Common myeloid progenitor, CD34-positive (primary cell): ENCODE results near the gene SEMA4D.

Experiments
- CTCF ChIA-PET: fragments of 350-600 bp; sonication (Branson Sonifier 250); formaldehyde crosslinking; loops from one replicate; lab custom pipeline; 2021; ENCODE audit warnings: antibody characterized with exemption; lab: Charles Lee
- POLR2A ChIA-PET: fragments of 350-600 bp; sonication (Branson Sonifier 250); formaldehyde crosslinking; loops from one replicate; lab custom pipeline; 2021; ENCODE audit warnings: antibody characterized with exemption; lab: Charles Lee
- DNase-seq, 3 donors: peaks; one replicate each; pipeline versions ENCODE4 v3.0.0 to v3.0.0-alpha.2; 2013
- H3K27ac ChIP-seq, 2 experiments: 1 replicate in 1 of 2; 2 replicates in 1 of 2; pipeline ENCODE4 v1.7.0; 2013; ENCODE audit warnings: inconsistent platforms in 2 of 2, low read length in 2 of 2, mild to moderate bottlenecking in 2 of 2, low read depth in 1 of 2, moderate library complexity in 1 of 2; ENCODE audit not compliant: severe bottlenecking in 2 of 2, insufficient read depth in 1 of 2, poor library complexity in 1 of 2
- H3K27me3 ChIP-seq, 5 experiments: replicated peaks in 2 of 5; 1 replicate in 3 of 5; 2 replicates in 2 of 5; pipeline versions ENCODE4 v1.6.1 to v1.7.0; 2013; ENCODE audit warnings: low read length in 4 of 5, mild to moderate bottlenecking in 2 of 5, moderate library complexity in 2 of 5, inconsistent platforms in 1 of 5; ENCODE audit not compliant: insufficient read depth in 5 of 5, control insufficient read depth in 4 of 5
- H3K36me3 ChIP-seq, 4 experiments: 1 replicate in 2 of 4; 2 replicates in 2 of 4; pipeline versions ENCODE4 v1.6.1 to v1.7.0; 2013; ENCODE audit warnings: low read length in 3 of 4, control low read depth in 1 of 4, mild to moderate bottlenecking in 1 of 4; ENCODE audit not compliant: control insufficient read depth in 4 of 4, insufficient read depth in 4 of 4
- H3K4me1 ChIP-seq, 4 experiments: 1 replicate in 3 of 4; 2 replicates in 1 of 4; pipeline versions ENCODE4 v1.6.1 to v1.7.1; 2013; ENCODE audit warnings: low read length in 3 of 4, mild to moderate bottlenecking in 3 of 4, control low read depth in 1 of 4, inconsistent platforms in 1 of 4, moderate library complexity in 1 of 4; ENCODE audit not compliant: control insufficient read depth in 4 of 4, insufficient read depth in 4 of 4; ENCODE audit errors: control extremely low read depth in 1 of 4
- H3K4me3 ChIP-seq, 7 experiments: 1 replicate in 4 of 7; 2 replicates in 3 of 7; pipeline versions ENCODE4 v1.5.1 to v1.7.0; 2013; ENCODE audit warnings: mild to moderate bottlenecking in 7 of 7, low read length in 6 of 7, moderate library complexity in 6 of 7, inconsistent platforms in 2 of 7, low read depth in 2 of 7, control low read depth in 1 of 7; ENCODE audit not compliant: insufficient read depth in 4 of 7, control insufficient read depth in 1 of 7; ENCODE audit errors: extremely low read depth in 1 of 7
- H3K9me3 ChIP-seq, 5 experiments: 1 replicate in 4 of 5; 2 replicates in 1 of 5; pipeline versions ENCODE4 v1.6.1 to v1.7.1; 2013; ENCODE audit warnings: low read length in 4 of 5, mild to moderate bottlenecking in 2 of 5, inconsistent platforms in 1 of 5, low read depth in 1 of 5, moderate library complexity in 1 of 5; ENCODE audit not compliant: control insufficient read depth in 4 of 5, insufficient read depth in 2 of 5; ENCODE audit errors: control extremely low read depth in 1 of 5
- WGBS: methylation state at CpG from one replicate; pipeline ENCODE4 v1.1.5; 2013; ENCODE audit not compliant: insufficient coverage; 5-methylcytosine and 5-hydroxymethylcytosine counted together

Gene SEMA4D

DNA sequence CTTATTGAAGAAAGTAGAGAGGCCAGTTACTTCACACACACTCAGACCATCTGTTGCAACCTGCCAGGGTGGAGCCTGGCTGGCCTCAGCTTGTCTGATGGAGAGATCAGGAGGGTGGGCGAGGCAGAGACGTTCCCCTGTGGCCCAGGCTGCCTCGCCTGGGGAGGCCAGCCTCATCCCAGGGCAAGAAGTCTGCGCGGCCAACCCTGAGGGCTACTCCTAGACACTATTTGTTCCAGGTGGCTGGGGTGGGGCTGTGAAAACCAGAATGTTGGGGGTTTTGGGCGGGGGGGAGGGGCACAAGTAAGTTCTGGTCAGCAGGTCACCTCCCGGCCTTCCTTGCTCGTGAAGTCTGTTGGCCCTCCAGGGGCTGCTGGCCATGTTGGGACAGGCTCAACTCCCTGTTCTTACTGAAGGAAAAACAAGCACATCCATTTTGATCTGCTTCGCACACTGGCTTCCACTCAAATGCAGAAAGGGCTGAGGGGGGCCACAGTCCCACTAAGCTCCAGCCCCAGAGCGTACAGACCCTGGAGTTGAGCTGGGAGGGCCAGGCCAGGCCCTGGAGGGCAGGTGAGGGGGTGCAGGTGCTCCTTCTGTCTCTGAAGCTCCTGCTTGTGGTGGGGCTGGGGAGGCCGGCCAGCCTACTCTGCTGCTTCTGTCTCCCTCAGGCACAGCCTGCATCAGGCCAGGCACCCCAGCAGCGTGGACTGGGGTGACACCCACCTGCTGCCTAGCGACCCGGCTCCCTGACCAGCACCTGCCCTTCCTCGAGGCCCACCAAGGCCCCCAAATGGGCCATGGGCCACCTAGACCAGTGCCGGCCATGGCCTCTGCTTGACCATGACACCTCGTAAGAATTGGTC is 133.0 kb downstream of the SEMA4D start:
- no peak for DNase-seq
- no peak overlapping the region for H3K27ac ChIP-seq
- H3K4me3 ChIP-seq, result no peak overlapping the region
- peaks cover 20 to 30% (median 27%) of the 10 kb centered on the region in 4 experiments for H3K36me3 ChIP-seq
- H3K27me3 ChIP-seq, result no peaks in the 10 kb centered on the region
- H3K4me1 ChIP-seq, result peaks cover under 1 to 17% (median 16%) of the 10 kb centered on the region in 4 experiments
- ChIA-PET POLR2A (no interaction called here), CTCF (interaction anchor here (0.8 kb wide), 1 partner anchor 18 kb away, joined by 3 read pairs; no protein-coding TSS in a partner anchor)
- 97% methylated on average over 13 of the region's 17 CpGs for WGBS
- no peaks in the 10 kb centered on the region for H3K9me3 ChIP-seq

DNA sequence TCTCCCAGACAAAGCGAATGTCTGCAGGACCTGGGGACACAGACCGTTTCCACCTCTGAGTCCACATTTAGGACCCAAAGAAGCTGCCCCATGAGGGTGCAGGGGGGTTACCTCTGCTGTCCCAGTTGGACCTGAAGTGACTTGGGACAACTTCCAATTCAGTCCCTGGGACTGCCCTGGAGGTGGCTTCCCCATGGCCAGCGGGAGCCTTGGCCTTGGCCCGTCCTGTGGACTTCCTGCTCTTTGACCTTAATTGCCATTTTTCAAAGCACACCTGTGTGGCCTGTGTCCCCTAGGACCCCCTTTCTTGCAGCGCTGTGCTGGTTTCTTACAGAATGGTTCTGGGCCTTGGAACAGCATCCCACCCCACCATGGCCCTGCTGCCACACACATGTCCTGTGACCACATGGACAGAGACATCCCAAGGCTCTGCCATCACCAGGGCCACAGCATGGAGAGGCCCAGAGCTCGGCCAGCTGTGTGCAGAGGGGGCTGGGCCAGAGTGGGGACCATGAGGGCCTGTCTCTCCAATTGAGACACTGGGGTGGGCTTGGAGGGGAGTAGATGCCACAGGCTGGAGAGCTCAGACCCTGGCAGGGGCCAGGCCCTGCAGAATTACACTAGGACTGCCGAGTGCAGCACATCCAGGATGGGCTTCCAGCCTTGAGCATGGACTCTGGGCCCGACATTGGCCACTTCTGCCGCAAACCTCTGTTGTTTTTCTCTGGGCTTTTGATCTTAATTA is 133.8 kb downstream of the SEMA4D start:
- H3K27ac ChIP-seq, result no peak overlapping the region
- WGBS, result 96% methylated on average over 7 of the region's 9 CpGs
- no peak for DNase-seq
- no peak overlapping the region for H3K4me3 ChIP-seq
- POLR2A ChIA-PET, result no interaction called here
- CTCF ChIA-PET, result interaction anchor here (0.8 kb wide), 2 partner anchors 16 to 17 kb away, joined by 3 read pairs; no protein-coding TSS in a partner anchor
- no peaks in the 10 kb centered on the region for H3K27me3 ChIP-seq
- peaks cover 20 to 33% (median 29%) of the 10 kb centered on the region in 4 experiments for H3K36me3 ChIP-seq
- H3K4me1 ChIP-seq, result peaks cover 3 to 25% (median 20%) of the 10 kb centered on the region in 4 experiments
- no peaks in the 10 kb centered on the region for H3K9me3 ChIP-seq

DNA sequence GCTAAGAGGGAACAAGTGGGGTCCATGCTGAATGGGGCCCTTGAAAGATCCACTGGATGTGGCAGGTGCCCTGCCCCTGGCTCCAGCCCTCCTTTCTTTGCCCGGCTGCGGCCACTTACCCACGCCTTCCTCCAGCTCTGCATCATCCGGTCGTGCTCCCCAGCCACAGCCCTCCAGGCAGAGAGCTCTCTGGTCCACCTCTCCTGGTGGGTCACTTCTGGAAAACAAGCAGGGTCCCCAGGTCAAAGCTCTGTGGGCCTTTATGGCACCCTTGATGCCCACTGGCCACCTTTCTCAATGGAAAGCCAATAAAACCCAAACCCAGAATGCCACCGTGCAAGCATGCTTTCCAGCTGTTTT is 134.6 kb downstream of the SEMA4D start:
- WGBS, result 96% methylated on average over 6 of the region's 6 CpGs
- Histone ChIP-seq H3K9me3 (no peaks in the 10 kb centered on the region), H3K4me3 (no peak overlapping the region), H3K27ac (no peak overlapping the region), H3K4me1 (peaks cover 3 to 33% (median 23%) of the 10 kb centered on the region in 4 experiments), H3K36me3 (peaks cover 20 to 42% (median 31%) of the 10 kb centered on the region in 4 experiments), H3K27me3 (no peaks in the 10 kb centered on the region)
- CTCF ChIA-PET, result interaction anchor here (0.8 kb wide), 1 partner anchor 15 kb away, joined by 3 read pairs; no protein-coding TSS in a partner anchor
- DNase-seq, result no peak
- POLR2A ChIA-PET, result no interaction called here

DNA sequence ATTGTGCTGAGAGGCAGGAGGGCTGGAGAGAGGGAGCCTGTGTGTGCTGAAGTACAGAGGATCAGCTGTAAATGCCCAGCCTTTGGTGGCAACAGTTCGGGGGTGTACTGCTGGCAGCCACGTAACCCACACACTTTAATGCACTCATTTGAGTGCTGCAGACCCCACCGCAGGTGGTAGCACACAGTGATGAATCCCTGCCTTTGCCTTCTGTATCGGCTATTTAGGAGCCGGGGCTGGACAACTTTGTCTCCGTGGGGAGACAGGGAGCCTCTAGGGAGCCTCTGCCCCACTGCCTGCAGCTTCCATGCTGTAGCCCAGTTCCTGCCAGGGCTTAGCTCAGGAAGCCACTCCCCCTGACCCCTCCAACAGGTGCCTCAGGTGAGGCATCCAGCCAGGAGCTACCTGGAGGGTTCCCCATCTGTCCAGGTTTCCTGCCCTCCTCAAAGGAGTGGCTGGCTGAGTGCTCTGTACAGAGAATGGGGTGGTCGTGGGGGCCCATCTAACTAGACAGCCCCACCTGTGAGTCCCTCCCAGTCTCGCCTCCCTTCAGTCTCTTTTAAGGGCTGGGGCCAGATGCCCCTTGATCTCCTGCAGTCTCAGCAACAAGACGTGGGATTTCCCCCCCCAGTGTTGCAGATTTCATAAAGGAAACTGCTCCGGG is 135.1 kb downstream of the SEMA4D start:
- H3K9me3 ChIP-seq, result no peaks in the 10 kb centered on the region
- H3K27ac ChIP-seq, result no peak overlapping the region
- 96% methylated on average over 8 of the region's 10 CpGs for WGBS
- peaks cover 20 to 47% (median 35%) of the 10 kb centered on the region in 4 experiments for H3K36me3 ChIP-seq
- CTCF ChIA-PET, result interaction anchor here (0.8 to 1.6 kb wide), 2 partner anchors 12 to 15 kb away, joined by 3 read pairs; no protein-coding TSS in a partner anchor
- H3K4me1 ChIP-seq, result peaks cover 3 to 35% (median 21%) of the 10 kb centered on the region in 4 experiments
- no peaks in the 10 kb centered on the region for H3K27me3 ChIP-seq
- no peak overlapping the region for H3K4me3 ChIP-seq
- POLR2A ChIA-PET, result no interaction called here
- no peak for DNase-seq

DNA sequence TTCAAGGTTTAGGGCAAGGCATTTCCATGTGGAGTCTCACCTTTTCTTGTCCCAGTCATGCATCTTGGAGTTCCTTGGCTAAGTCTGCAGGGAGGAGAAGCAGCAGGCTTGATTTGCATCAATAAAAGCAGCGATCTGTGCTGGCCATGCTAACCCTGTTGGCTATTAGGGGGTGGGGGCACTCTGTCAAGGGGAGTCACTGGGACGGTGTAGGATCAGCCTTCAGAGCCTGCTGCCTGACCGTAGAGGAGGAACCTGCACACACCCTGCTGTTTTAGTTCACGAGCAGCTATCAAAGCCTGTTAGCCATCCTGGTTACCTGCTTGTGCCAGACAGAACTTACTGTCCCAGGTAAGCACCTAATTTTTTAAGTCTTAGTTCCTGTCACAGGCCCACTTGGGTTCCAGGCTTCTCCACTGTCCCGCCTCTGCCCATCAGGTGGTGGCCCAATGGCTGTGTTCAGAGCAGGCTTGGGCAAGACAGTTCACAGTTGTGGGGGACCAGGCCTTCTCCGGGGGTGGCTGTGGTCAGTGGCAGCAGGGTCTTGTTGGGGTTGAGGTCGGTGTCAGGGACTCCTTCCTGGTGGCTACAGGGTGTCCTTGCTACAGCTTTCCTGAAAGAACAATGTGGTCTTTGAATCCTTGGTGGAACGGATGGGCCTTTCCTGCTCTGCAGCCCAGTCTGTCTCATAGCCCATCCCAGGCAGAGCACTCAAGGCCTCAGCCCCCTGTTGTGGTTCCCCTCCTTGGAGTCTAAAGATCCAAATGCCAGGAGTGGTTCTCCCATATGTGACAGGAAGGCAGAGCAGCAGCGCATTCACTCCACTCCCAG is 135.9 kb downstream of the SEMA4D start:
- WGBS, result 100% methylated on average over 8 of the region's 9 CpGs
- ChIA-PET POLR2A (no interaction called here), CTCF (interaction anchor here (1.6 kb wide), 1 partner anchor 13 kb away, joined by 3 read pairs; no protein-coding TSS in a partner anchor)
- no peak overlapping the region for H3K27ac ChIP-seq
- peaks cover 20 to 54% (median 38%) of the 10 kb centered on the region in 4 experiments for H3K36me3 ChIP-seq
- no peak for DNase-seq
- H3K27me3 ChIP-seq, result no peaks in the 10 kb centered on the region
- H3K4me3 ChIP-seq, result no peak overlapping the region
- peaks cover 3 to 31% (median 17%) of the 10 kb centered on the region in 4 experiments for H3K4me1 ChIP-seq
- no peaks in the 10 kb centered on the region for H3K9me3 ChIP-seq

GRCh38 chr9:89361031-89361430 is 136.9 kb downstream of the SEMA4D start:
- no peaks in the 10 kb centered on the region for H3K9me3 ChIP-seq
- peaks cover 3 to 31% (median 17%) of the 10 kb centered on the region in 4 experiments for H3K4me1 ChIP-seq
- H3K4me3 ChIP-seq, result no peak overlapping the region
- POLR2A ChIA-PET, result no interaction called here
- peaks cover 20 to 64% (median 45%) of the 10 kb centered on the region in 4 experiments for H3K36me3 ChIP-seq
- WGBS, result 96% methylated on average over 6 of the region's 6 CpGs
- no peak for DNase-seq
- H3K27me3 ChIP-seq, result no peaks in the 10 kb centered on the region
- H3K27ac ChIP-seq, result no peak overlapping the region
- CTCF ChIA-PET, result interaction anchor here (0.8 to 1.6 kb wide), 4 partner anchors 16 to 128 kb away, joined by 3 to 5 read pairs (median 4); no protein-coding TSS in a partner anchor
